HepG2 (cell line): Measurements from ENCODE around the gene RASSF4. TPM values are rescaled to one million over a fixed set of nuclear protein-coding genes. Genes with fewer than 3 reads are reported as not detected.
A peak's percentile ranks its signal among the peaks of the same experiment; 100 is the strongest.

Experiments
- ARHGAP35 ChIP-seq: sonication (generic); formaldehyde crosslinking; IDR thresholded peaks from 2 replicates; pipeline ENCODE4 v1.9.0; 2022; ENCODE audit warnings: mild to moderate bottlenecking, inconsistent platforms, moderate library complexity, missing genetic modification reagents, borderline replicate concordance
- ARNT2 ChIP-seq: sonication (generic); formaldehyde crosslinking; IDR thresholded peaks from 2 replicates; pipeline ENCODE4 v1.8.0; 2022; ENCODE audit warnings: mild to moderate bottlenecking, low read depth, missing genetic modification reagents, moderate library complexity
- CC2D1A ChIP-seq: sonication (generic); formaldehyde crosslinking; IDR thresholded peaks from 2 replicates; pipeline ENCODE4 v1.8.1; 2023; ENCODE audit warnings: mild to moderate bottlenecking, missing genetic modification reagents
- GFI1 ChIP-seq: sonication (generic); formaldehyde crosslinking; IDR thresholded peaks from 2 replicates; pipeline ENCODE4 v1.5.0; 2020; ENCODE audit warnings: missing genetic modification reagents, mild to moderate bottlenecking, borderline replicate concordance
- GLI4 ChIP-seq: sonication (generic); formaldehyde crosslinking; IDR thresholded peaks from 2 replicates; pipeline ENCODE4 v1.5.1; 2020; ENCODE audit warnings: missing genetic modification reagents, mild to moderate bottlenecking, moderate library complexity, borderline replicate concordance
- HOXA3 ChIP-seq: sonication (generic); formaldehyde crosslinking; IDR thresholded peaks from 2 replicates; pipeline ENCODE4 v1.5.0; 2020; ENCODE audit warnings: missing genetic modification reagents
- JUN ChIP-seq: sonication (generic); formaldehyde crosslinking; IDR thresholded peaks from 2 replicates; pipeline ENCODE4 v1.4.0; 2020; ENCODE audit warnings: mild to moderate bottlenecking, missing genetic modification reagents
- KLF13 ChIP-seq: sonication (generic); formaldehyde crosslinking; IDR thresholded peaks from 2 replicates; pipeline ENCODE4 v1.4.0; 2020; ENCODE audit warnings: mild to moderate bottlenecking, missing genetic modification reagents
- MAF1 ChIP-seq: sonication (generic); formaldehyde crosslinking; IDR thresholded peaks from 2 replicates; pipeline ENCODE4 v1.5.0; 2020; ENCODE audit warnings: missing genetic modification reagents, borderline replicate concordance
- MYC ChIP-seq: sonication (generic); formaldehyde crosslinking; IDR thresholded peaks from 2 replicates; pipeline ENCODE4 v1.9.0; 2021; ENCODE audit warnings: missing genetic modification reagents, borderline replicate concordance
- NAIF1 ChIP-seq: sonication (generic); formaldehyde crosslinking; IDR thresholded peaks from 2 replicates; pipeline ENCODE4 v1.5.0; 2020; ENCODE audit warnings: mild to moderate bottlenecking, missing genetic modification reagents, borderline replicate concordance
- NKX3-1 ChIP-seq: sonication (generic); formaldehyde crosslinking; IDR thresholded peaks from 2 replicates; pipeline ENCODE4 v1.5.0; 2020; ENCODE audit warnings: missing genetic modification reagents
- PHF5A ChIP-seq: IDR thresholded peaks from one replicate; pipeline ENCODE4 v1.6.1; 2018; ENCODE audit warnings: low read depth, missing genetic modification reagents; ENCODE audit not compliant: unreplicated experiment
- REXO4 ChIP-seq: sonication (generic); formaldehyde crosslinking; IDR thresholded peaks from 2 replicates; pipeline ENCODE4 v1.8.0; 2022; ENCODE audit warnings: missing genetic modification reagents, mild to moderate bottlenecking, borderline replicate concordance
- SCMH1 ChIP-seq: sonication (generic); formaldehyde crosslinking; IDR thresholded peaks from 2 replicates; pipeline ENCODE4 v1.9.0; 2021; ENCODE audit warnings: missing genetic modification reagents, mild to moderate bottlenecking, borderline replicate concordance
- SNAPC2 ChIP-seq: sonication (generic); formaldehyde crosslinking; IDR thresholded peaks from 2 replicates; pipeline ENCODE4 v1.8.1; 2022; ENCODE audit warnings: mild to moderate bottlenecking, missing genetic modification reagents
- ZFP36 ChIP-seq: fragments of 150-350 bp; IDR thresholded peaks from 2 replicates; pipeline ENCODE4 v1.6.1; 2018; ENCODE audit warnings: borderline replicate concordance, low read length, low read depth; ENCODE audit not compliant: partially characterized antibody
- ZFP36L2 ChIP-seq: sonication (generic); formaldehyde crosslinking; IDR thresholded peaks from 2 replicates; pipeline ENCODE4 v1.4.0; 2020; ENCODE audit warnings: missing genetic modification reagents
- ZMYM4 ChIP-seq: sonication (generic); formaldehyde crosslinking; IDR thresholded peaks from 2 replicates; pipeline ENCODE4 v1.8.1; 2023; ENCODE audit warnings: mild to moderate bottlenecking, missing genetic modification reagents
- ZNF138 ChIP-seq: sonication (generic); formaldehyde crosslinking; IDR thresholded peaks from 2 replicates; pipeline ENCODE4 v1.5.0; 2020; ENCODE audit warnings: mild to moderate bottlenecking, low read depth, missing genetic modification reagents
- ZNF24 ChIP-seq: fragments of 450-650 bp; IDR thresholded peaks from 2 replicates; pipeline ENCODE4 v1.6.1; 2017; ENCODE audit warnings: antibody characterized with exemption, mild to moderate bottlenecking
- ZNF530 ChIP-seq: sonication (generic); formaldehyde crosslinking; IDR thresholded peaks from 2 replicates; pipeline ENCODE4 v1.5.0; 2020; ENCODE audit warnings: low read depth, mild to moderate bottlenecking, missing genetic modification reagents
- ZNF552 ChIP-seq: sonication (generic); formaldehyde crosslinking; IDR thresholded peaks from 2 replicates; pipeline ENCODE4 v1.9.0; 2022; ENCODE audit warnings: missing genetic modification reagents, mild to moderate bottlenecking, borderline replicate concordance
- ZNF556 ChIP-seq: sonication (generic); formaldehyde crosslinking; IDR thresholded peaks from 2 replicates; pipeline ENCODE4 v1.4.0; 2020; ENCODE audit warnings: mild to moderate bottlenecking, missing genetic modification reagents, borderline replicate concordance
- ZNF616 ChIP-seq: sonication (generic); formaldehyde crosslinking; IDR thresholded peaks from 2 replicates; pipeline ENCODE4 v1.5.0; 2020; ENCODE audit warnings: low read depth, mild to moderate bottlenecking, missing genetic modification reagents
- ZNF619 ChIP-seq: sonication (generic); formaldehyde crosslinking; IDR thresholded peaks from 2 replicates; pipeline ENCODE4 v1.4.0; 2020; ENCODE audit warnings: mild to moderate bottlenecking, missing genetic modification reagents
- ZNF709 ChIP-seq: sonication (generic); formaldehyde crosslinking; IDR thresholded peaks from 2 replicates; pipeline ENCODE4 v1.5.0; 2020; ENCODE audit warnings: mild to moderate bottlenecking, missing genetic modification reagents
- ZNF761 ChIP-seq: sonication (generic); formaldehyde crosslinking; conservative IDR thresholded peaks from 2 replicates; pipeline ENCODE4 v1.4.0; 2020; ENCODE audit warnings: mild to moderate bottlenecking, missing genetic modification reagents
- ZNF841 ChIP-seq: sonication (generic); formaldehyde crosslinking; IDR thresholded peaks from 2 replicates; pipeline ENCODE4 v1.8.1; 2023; ENCODE audit warnings: missing genetic modification reagents, borderline replicate concordance
- polyA plus RNA-seq, 8 experiments: library from polyadenylated mRNA; depleted of rRNA in 3 of 8; stranded (reverse) in 7 of 8; unstranded in 1 of 8; fragments of >200 nt; fragmentation: Illumina TruSeq in 4 of 8; extraction: Trizol in 4 of 8; gene quantifications; 2 replicates each; pipeline versions ENCODE4 v1.2.1 to v1.2.3, GENCODE V29; 2011 to 2016; ENCODE audit warnings: low read depth in 4 of 8, missing spikeins in 1 of 8, mixed read lengths in 1 of 8; ENCODE audit not compliant: insufficient read depth in 1 of 8
- total RNA-seq, 5 experiments: library from RNA; depleted of rRNA; stranded (reverse); fragments of >200 nt; fragmentation: Illumina TruSeq; extraction: Trizol; gene quantifications; 2 replicates each; pipeline ENCODE4 v1.2.3, GENCODE V29; 2016; ENCODE audit warnings: low read depth in 1 of 5
- TF ChIP-seq, protein P1 (sequence below): fragments of 450-650 bp; IDR thresholded peaks from 2 replicates; pipeline ENCODE4 v1.6.1; 2017; ENCODE audit warnings: mild to moderate bottlenecking

RASSF4 gene
- total and polyA plus RNA-seq, 2 of the 13 experiments (the other 11 are each of a cell fraction or from before 2014, with no cell fraction given): 34.0 to 51.7 TPM

DNA sequence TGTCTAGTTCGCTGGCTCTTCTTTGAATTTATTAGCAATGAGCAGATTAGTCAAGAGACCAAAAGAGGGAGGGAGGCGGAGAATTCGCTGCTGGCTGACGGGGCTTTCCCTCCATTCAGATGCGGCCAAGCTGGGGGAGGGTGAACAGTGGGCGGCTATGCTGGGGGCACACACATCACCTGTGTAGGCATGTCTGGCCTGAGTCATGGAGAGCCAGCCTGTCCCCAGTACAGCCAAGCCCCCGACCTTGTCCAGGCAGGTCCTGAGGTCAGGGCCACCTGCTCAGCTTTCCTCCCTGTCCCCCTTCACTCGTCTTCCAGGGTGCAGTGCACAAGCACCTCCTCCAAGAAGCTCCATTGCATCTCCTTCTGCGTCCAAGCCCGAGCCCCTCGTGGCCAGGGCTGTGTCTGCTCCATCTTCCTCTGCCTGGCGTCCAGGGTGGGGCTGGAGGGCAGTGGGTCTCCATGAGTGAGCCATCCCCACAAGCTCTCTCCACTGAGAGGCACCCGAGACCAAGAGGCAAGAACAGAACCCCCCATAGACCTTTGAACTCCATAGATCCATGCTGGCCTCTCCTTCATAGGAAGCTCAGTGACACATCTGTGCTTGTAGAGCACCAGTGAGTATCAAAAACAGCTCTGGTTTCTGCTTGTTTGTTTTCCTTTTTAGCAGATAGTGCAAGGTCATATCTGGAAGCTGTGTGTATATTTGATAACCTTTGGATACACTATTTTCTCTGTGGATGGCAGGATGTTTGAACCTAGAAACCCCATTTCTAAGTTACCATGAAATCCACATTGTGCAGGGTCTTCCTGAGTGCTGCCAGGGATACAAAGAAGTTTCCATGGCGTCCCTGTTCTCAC is 20.9 kb downstream of the RASSF4 start (continued):
- TF ChIP-seq MYC (CRISPR knock-in tag): peak; percentile 18; the same call in 1 of the 2 replicates
- no peak for TF ChIP-seq NAIF1
- no peak for TF ChIP-seq MAF1 (CRISPR knock-in tag)
- TF ChIP-seq ZNF709 (CRISPR knock-in tag): no peak
- no peak for TF ChIP-seq KLF13 (CRISPR knock-in tag)
- TF ChIP-seq PHF5A: peak; percentile 21
- no peak for TF ChIP-seq ZNF530 (CRISPR knock-in tag)
- TF ChIP-seq ZNF616 (CRISPR knock-in tag): peak; percentile 47; the same call in 1 of the 2 replicates
- no peak for TF ChIP-seq ZNF841
- TF ChIP-seq GFI1 (CRISPR knock-in tag): peak; percentile 73
- TF ChIP-seq ARHGAP35 (CRISPR knock-in tag): no peak
- TF ChIP-seq JUN (CRISPR knock-in tag): peak; percentile 77
- no peak for TF ChIP-seq REXO4
- TF ChIP-seq ZNF619 (CRISPR knock-in tag): no peak
- TF ChIP-seq SNAPC2 (CRISPR knock-in tag): no peak
- no peak; the same call in 1 of the 2 replicates for TF ChIP-seq NKX3-1 (CRISPR knock-in tag)
- no peak; the same call in 1 of the 2 replicates for TF ChIP-seq ARNT2 (CRISPR knock-in tag)
- TF ChIP-seq HOXA3 (CRISPR knock-in tag): peak; percentile 54
- TF ChIP-seq ZFP36L2: no peak
- TF ChIP-seq ZNF138 (CRISPR knock-in tag): no peak
- no peak; the same call in 1 of the 2 replicates for TF ChIP-seq ZNF556 (CRISPR knock-in tag)
- no peak for TF ChIP-seq ZNF24
- TF ChIP-seq CC2D1A (CRISPR knock-in tag): no peak
- peak; percentile 74; the same call in 1 of the 2 replicates for TF ChIP-seq ZNF761 (CRISPR knock-in tag)
- no peak for TF ChIP-seq GLI4
- peak; percentile 76 for TF ChIP-seq ZMYM4 (CRISPR knock-in tag)
- TF ChIP-seq SCMH1 (CRISPR knock-in tag): no peak
- TF ChIP-seq ZNF552 (CRISPR knock-in tag): peak; percentile 81; the same call in 1 of the 2 replicates
- TF ChIP-seq, protein P1, sequence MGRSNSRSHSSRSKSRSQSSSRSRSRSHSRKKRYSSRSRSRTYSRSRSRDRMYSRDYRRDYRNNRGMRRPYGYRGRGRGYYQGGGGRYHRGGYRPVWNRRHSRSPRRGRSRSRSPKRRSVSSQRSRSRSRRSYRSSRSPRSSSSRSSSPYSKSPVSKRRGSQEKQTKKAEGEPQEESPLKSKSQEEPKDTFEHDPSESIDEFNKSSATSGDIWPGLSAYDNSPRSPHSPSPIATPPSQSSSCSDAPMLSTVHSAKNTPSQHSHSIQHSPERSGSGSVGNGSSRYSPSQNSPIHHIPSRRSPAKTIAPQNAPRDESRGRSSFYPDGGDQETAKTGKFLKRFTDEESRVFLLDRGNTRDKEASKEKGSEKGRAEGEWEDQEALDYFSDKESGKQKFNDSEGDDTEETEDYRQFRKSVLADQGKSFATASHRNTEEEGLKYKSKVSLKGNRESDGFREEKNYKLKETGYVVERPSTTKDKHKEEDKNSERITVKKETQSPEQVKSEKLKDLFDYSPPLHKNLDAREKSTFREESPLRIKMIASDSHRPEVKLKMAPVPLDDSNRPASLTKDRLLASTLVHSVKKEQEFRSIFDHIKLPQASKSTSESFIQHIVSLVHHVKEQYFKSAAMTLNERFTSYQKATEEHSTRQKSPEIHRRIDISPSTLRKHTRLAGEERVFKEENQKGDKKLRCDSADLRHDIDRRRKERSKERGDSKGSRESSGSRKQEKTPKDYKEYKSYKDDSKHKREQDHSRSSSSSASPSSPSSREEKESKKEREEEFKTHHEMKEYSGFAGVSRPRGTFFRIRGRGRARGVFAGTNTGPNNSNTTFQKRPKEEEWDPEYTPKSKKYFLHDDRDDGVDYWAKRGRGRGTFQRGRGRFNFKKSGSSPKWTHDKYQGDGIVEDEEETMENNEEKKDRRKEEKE: no peak
- TF ChIP-seq ZFP36: no peak
